GM10266 (cell line): ENCODE data around the gene PARD3B.

ENCODE experiments used
- DNase-seq: peaks from one replicate; pipeline ENCODE4 v3.0.0; 2012; ENCODE audit errors: extremely low spot score
- TF ChIP-seq, protein P1 (sequence below): IDR thresholded peaks from 2 replicates; pipeline ENCODE4 v1.5.1; 2012; ENCODE audit warnings: mild to moderate bottlenecking, low read depth; ENCODE audit not compliant: control insufficient read depth, insufficient read depth; ENCODE audit errors: missing control alignments

PARD3B gene

DNA sequence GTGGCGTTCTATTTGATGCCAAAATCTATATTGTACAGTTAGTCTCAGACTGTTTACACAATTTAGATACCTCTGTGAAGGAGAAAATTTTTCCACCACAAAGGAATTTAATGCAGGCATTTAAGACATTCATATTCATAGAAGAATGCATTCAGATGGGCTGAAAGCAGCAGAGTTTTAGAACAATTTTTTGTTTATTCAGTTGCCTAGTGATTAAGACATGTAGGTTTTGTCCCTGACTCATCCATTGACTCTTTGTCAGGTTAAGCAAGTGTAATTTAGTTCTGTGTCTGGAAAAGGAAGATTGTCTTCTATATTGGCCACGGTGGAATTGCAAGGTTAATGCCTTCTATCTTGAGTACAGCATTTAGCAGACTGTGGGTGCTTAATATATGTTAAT is 515.0 kb downstream of the PARD3B start:
- TF ChIP-seq, protein P1, sequence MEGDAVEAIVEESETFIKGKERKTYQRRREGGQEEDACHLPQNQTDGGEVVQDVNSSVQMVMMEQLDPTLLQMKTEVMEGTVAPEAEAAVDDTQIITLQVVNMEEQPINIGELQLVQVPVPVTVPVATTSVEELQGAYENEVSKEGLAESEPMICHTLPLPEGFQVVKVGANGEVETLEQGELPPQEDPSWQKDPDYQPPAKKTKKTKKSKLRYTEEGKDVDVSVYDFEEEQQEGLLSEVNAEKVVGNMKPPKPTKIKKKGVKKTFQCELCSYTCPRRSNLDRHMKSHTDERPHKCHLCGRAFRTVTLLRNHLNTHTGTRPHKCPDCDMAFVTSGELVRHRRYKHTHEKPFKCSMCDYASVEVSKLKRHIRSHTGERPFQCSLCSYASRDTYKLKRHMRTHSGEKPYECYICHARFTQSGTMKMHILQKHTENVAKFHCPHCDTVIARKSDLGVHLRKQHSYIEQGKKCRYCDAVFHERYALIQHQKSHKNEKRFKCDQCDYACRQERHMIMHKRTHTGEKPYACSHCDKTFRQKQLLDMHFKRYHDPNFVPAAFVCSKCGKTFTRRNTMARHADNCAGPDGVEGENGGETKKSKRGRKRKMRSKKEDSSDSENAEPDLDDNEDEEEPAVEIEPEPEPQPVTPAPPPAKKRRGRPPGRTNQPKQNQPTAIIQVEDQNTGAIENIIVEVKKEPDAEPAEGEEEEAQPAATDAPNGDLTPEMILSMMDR: no peak
- DNase-seq: no peak

GRCh38 chr2:205066081-205066480 is 520.8 kb downstream of the PARD3B start:
- DNase-seq: no peak
- TF ChIP-seq, protein P1: no peak

GRCh38 chr2:205069928-205070327 is 524.7 kb downstream of the PARD3B start:
- no peak for DNase-seq
- TF ChIP-seq, protein P1: no peak

DNA sequence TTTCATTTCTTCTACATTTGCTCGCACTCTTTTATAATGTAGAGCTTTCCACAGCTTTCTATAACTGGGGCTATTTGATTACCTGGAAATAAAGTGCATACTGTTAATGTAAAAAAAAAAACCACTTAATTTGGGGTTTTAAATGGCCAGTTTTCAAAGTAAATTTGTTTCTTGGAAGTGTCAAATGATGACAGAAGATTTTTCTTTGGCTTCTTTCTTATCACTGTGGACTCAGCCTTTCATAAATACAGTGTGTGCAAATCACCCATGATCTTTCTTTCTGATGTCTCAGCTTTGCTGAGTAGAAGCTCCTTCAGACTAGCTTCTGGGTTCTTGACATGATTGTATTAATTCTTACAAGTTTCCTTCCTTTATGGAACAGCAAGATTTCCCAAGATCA is 525.6 kb downstream of the PARD3B start:
- TF ChIP-seq, protein P1: no peak
- no peak for DNase-seq

GRCh38 chr2:205073433-205074020 is 528.3 kb downstream of the PARD3B start:
- no peak for DNase-seq
- TF ChIP-seq, protein P1: no peak

GRCh38 chr2:205076405-205076804 is 531.1 kb downstream of the PARD3B start:
- TF ChIP-seq, protein P1: no peak
- DNase-seq: no peak

DNA sequence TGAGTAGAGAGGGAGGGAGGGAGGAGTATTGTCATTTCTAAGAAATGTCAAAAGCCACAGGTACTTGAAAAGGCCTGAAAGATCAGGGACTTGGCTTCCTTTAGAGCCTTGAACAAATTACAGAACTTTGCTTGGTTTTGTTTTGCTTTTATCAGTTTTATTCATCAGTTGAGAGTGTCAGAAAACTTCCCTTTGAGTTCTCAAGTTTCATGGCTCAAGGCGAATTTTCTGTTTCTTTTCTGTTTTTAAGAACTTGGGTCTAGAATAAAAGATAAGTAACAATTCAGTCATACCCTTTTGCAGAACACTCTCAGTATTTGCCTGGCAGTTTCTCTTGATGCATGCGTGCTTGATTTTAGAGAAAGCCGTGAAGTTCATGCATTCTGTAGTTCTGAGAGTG is 531.9 kb downstream of the PARD3B start:
- TF ChIP-seq, protein P1: no peak

More for the DNA sequence above, 531.9 kb downstream of the PARD3B start:
- DNase-seq: no peak
